Measurements from ENCODE around the gene RALB. TPM values are rescaled to one million over a fixed set of nuclear protein-coding genes. Genes with fewer than 3 reads are reported as not detected.

Gene RALB
- total and polyA plus RNA-seq, 2 of the 4 experiments (the other 2 are of a cell fraction): 53.6 to 54.7 TPM

GRCh38 chr2:120240901-120241429 is 11.7 kb upstream of the RALB start:
- no peak overlapping the region for H4K5ac ChIP-seq (ENCODE audit: low read depth, low read length)
- H2BK120ac ChIP-seq (ENCODE audit: low read depth, low read length): peak overlapping the region; percentile 37; the same call in 1 of the 2 replicates
- H2BK20ac ChIP-seq (ENCODE audit: low read depth, low read length): peak overlapping the region; percentile 49; the same call in 1 of the 2 replicates
- 93% methylated on average over 7 of the region's 10 CpGs; no CpG with 5 or more reads in 1 of the 2 experiments for WGBS, 2 experiments (ENCODE audit: extremely low coverage in 2 of 2, insufficient read length in 1 of 2)
- H2AFZ ChIP-seq (replicated peaks; ENCODE audit: low read length, poor library complexity): peak overlapping the region; percentile 8
- H3K4me3 ChIP-seq (ENCODE audit: insufficient read depth, low read depth, low read length): no peak overlapping the region
- no peaks in the 10 kb centered on the region; the same call in 1 of the 2 replicates for H4K20me1 ChIP-seq (ENCODE audit: insufficient read depth, low read length)
- TF ChIP-seq MAZ (IDR thresholded peaks at IDR 0.05; ENCODE audit: borderline replicate concordance, low read depth, low read length): no peak
- TF ChIP-seq, protein P1, sequence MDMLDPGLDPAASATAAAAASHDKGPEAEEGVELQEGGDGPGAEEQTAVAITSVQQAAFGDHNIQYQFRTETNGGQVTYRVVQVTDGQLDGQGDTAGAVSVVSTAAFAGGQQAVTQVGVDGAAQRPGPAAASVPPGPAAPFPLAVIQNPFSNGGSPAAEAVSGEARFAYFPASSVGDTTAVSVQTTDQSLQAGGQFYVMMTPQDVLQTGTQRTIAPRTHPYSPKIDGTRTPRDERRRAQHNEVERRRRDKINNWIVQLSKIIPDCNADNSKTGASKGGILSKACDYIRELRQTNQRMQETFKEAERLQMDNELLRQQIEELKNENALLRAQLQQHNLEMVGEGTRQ (IDR thresholded peaks at IDR 0.05; ENCODE audit: low read depth, low read length): no peak
- no peak for TF ChIP-seq MXI1 (IDR thresholded peaks at IDR 0.05; ENCODE audit: borderline replicate concordance, low read depth, low read length)
- no peak for TF ChIP-seq RCOR1 (IDR thresholded peaks at IDR 0.05; ENCODE audit: insufficient replicate concordance, low read length)
- no peak overlapping the region; the same call in 1 of the 2 replicates for H3K14ac ChIP-seq (replicated peaks; ENCODE audit: low read depth, low read length)
- intact Hi-C loops (cut with micrococcal nuclease) (no loop called here), in situ Hi-C loops (cut with MboI; ENCODE audit: low sequenced_read_pairs) (loop anchor here (25.0 kb wide), 1 partner anchor 1004 kb away; no protein-coding TSS in a partner anchor), dilution Hi-C loops (cut with HindIII; ENCODE audit: low sequenced_read_pairs, unreplicated experiment) (no loop called here)
- no peaks in the 10 kb centered on the region for H3K36me3 ChIP-seq (ENCODE audit: control insufficient read depth, insufficient read depth, low read length)
- H3K56ac ChIP-seq (ENCODE audit: extremely low read depth, insufficient read depth, low read length): no peak overlapping the region
- H3K27ac ChIP-seq (ENCODE audit: insufficient read depth, low read length): no peak overlapping the region
- ChIA-PET POLR2A (ENCODE audit: unreplicated experiment) (no interaction called here), CTCF (no interaction called here)
- H2AK5ac ChIP-seq (ENCODE audit: low read depth, low read length): peak overlapping the region; percentile 81; the same call in 1 of the 2 replicates
- no peak for ATAC-seq (ENCODE audit: low read depth)
- no peak overlapping the region for H2BK5ac ChIP-seq (ENCODE audit: low read depth, low read length, poor library complexity, severe bottlenecking)
- no TSS peak for BruUV-seq (replicated peaks)
- H2BK15ac ChIP-seq (ENCODE audit: low read depth, low read length): peak overlapping the region; percentile 13; the same call in 1 of the 3 replicates
- H3K4ac ChIP-seq (ENCODE audit: low read depth, low read length): no peak overlapping the region; the same call in 1 of the 2 replicates
- H3K18ac ChIP-seq (ENCODE audit: low read depth, low read length): no peak overlapping the region
- H3K4me1 ChIP-seq (ENCODE audit: control insufficient read depth, insufficient read depth, low read length): peaks cover 26% of the 10 kb centered on the region
- peaks cover 0 to 7% of the 10 kb centered on the region in 2 experiments; a peak in 1 of 4 replicates for H3K79me1 ChIP-seq (ENCODE audit: low read depth in 1 of 2, low read length in 2 of 2)
- H4K91ac ChIP-seq (ENCODE audit: insufficient read depth, low read depth, low read length): no peak overlapping the region
- no peaks in the 10 kb centered on the region for H3K9me3 ChIP-seq (ENCODE audit: control insufficient read depth, insufficient read depth, low read length)
- DNase-seq: no peak
- H4K8ac ChIP-seq (ENCODE audit: low read depth in 2 of 2, low read length in 2 of 2): peak overlapping the region in 1 of 2 experiments; percentile 73; a peak in 2 of 4 replicates
- H2AK9ac ChIP-seq (replicated peaks; ENCODE audit: low read depth, low read length, poor library complexity): peak overlapping the region; percentile 5
- H3K23ac ChIP-seq (ENCODE audit: low read depth, low read length): no peak overlapping the region
- H3K9me1 ChIP-seq (ENCODE audit: insufficient read depth, low read length): peaks cover 21% of the 10 kb centered on the region
- H3K4me2 ChIP-seq (ENCODE audit: low read depth, low read length): no peak overlapping the region
- no peaks in the 10 kb centered on the region for H3K27me3 ChIP-seq (ENCODE audit: control insufficient read depth, insufficient read depth, low read length)
- no peak overlapping the region for H3K9ac ChIP-seq (ENCODE audit: low read depth, low read length)
